ENCODE measurements around the gene TNNI3K.

Gene TNNI3K

DNA sequence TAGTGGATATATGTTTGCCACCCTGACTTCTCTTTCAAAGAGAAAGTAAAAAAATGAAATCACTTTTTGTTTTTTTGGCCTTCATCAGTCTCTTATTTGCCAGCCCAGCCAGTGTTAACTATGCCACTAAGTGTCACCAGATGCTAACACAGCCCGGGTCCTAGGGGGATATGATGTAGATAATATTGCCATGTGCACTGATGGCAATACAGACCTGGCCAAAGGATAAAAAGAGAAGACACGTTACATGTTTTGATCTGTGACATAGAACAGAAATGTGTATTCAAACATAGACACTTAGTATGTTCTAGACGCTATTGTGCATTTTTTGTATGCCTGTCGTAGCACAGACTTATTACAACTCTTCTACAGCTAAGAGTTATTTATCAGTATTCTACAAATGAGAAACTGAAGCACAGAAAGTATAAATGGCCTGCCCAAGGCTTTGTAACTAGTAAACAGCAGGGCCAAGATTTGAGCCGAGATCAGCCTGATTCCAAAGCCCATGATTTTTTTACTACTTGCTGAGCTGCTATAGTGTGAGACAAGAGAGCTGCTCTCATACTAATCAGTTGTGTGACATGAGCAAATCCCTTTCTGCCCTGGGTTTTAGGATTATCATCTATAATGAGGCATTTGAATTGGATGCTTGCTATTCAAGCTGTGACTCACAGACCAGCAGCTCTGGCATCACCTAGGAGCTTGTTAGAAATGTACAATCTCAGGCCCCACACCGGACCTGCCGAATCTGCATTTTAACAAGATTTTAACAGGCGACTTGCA lies 270.9 kb downstream of the TNNI3K start:
- DNase-seq, result peak in 2 of 3 experiments; percentile 34 to 69

DNA sequence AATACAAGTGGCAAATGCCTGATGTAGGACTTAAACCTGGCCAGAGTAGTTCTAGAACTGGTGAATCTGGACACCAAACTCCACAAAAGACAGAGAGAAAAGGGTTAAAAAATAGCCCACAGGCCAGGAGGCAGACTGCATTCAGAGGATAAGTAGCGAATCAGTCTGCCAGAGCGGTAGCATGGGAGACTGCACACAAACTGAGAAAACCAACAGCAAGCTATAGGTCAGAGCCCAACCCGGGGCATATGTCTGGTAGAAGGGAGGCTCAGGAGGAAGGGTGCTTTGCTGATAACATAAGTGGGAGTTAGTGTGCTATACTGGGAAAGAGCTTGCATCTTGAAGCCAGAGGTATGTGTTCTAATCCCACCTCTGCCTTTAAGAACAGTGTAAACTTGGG lies 273.3 kb downstream of the TNNI3K start:
- DNase-seq, result no peak

DNA sequence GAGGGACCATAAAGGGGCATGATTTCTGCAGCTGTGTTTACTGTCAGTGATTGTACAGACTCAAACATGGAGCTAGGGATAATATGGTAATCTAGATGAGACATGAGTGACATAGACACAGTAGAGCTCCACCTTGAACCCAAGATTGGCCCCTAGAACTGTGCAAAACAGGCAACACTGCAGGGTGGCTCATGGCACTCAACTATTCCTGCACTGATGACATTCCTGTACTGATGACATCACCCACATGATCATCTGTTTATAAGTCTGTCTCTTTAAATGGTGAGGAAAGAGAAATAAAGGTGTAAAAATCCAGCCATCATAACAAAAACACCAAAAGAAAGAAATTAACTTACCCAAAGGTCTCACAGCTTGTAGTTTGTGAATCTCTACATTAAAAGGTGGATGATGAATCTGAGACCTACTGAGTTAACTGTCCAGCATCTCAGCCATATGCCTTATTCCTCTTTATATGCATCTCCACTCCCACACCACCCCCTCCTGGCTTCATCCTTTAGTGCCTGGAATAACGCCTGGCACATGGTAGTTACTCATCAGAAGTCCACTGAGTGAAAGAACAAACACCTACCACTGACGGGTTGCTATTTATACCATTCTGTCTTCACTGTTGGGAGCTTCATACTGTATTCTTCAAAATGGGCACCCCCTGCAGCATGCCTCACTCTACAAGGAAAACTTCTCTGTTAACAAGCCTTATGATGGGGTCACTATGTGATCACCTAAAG lies 277.2 kb downstream of the TNNI3K start, which contains the start of gene LRRC53:
Gene LRRC53 (minus strand): TSS at position 442 of the 746 bp plus-strand sequence. CDS start 29,262 bp downstream, outside the sequence.
- no peak for DNase-seq

DNA sequence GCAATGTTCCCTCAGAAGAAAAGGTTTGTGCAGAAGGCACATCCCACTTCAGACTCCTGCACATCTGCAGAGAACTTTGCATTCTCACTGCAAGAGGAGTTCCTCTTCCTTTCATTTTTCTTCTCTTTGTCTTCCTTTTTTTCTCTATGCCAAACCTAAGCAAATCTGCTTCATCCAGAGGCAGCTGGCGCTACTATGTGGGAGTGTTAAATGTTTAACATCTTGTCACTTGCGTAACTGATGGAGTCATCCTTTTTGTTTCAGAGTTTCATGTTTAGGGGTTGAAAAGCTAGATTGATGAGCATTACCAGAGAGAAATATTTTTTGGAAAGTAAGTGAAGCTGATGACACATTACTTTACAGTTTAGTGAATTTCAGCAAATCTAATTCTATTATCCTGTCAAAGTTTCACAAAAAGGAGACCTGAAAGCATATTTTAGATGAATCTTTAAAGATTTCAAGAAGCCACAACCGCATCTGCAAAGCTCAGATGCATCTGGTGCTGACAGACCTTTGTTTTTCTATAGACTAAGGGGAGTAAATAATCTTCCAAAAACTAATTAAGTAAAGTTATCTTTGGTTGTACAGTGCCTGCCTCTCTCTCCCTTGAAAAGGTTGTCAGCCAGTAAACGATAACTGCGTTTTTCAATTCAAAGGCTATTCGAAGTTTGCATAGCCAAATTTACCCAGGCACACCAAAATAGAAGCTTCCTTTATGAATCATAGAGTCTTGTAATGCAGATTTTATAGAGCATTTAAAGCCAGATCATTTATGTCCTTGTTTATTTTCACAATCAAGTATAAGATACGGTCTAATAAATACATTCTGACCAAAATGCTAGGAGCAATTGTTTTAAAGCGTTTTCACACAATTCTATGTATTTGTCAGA lies 278.5 kb downstream of the TNNI3K start:
- no peak for DNase-seq

DNA sequence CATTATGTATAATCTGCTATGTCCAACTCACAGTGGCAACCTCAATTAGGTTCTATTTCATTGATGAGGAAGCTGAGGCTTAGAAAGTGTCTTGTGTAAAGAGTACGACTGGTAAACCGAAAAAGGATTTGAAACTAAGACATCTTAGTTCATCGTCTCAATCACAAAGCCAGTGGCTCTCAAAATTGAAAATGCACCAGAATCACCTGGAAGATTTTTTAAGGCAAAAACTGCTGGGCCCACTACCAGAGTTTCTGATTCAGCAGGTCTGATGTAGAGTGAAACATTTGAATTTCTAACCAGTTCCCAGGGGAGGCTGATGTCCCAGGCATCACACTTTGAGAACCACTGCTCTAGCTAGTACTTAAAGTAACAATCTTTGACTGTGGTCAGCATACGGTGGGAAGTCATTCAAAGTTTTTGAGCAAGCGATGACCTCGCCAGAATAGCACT lies 282.4 kb downstream of the TNNI3K start:
- no peak for DNase-seq

DNA sequence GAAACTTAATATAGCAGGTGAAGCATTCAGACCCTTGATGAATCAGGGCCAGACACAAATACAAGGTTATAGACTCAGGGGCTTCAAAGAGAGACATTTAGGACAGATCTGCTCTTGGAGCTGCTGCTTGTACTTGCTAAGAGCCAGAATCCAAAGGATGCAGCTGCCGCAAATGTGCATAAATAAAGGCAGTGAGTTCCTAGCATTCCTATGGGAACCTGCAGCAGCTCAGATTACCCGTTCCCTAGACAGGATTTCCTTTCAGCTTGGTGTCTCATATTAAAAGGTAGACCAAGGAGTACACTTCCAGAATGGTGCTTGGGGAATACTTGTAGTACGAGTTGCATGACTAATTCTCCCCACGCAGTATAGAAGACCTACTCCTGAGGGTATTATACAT lies 287.0 kb downstream of the TNNI3K start:
- DNase-seq, result peak in 2 of 3 experiments; percentile 9 to 27

DNA sequence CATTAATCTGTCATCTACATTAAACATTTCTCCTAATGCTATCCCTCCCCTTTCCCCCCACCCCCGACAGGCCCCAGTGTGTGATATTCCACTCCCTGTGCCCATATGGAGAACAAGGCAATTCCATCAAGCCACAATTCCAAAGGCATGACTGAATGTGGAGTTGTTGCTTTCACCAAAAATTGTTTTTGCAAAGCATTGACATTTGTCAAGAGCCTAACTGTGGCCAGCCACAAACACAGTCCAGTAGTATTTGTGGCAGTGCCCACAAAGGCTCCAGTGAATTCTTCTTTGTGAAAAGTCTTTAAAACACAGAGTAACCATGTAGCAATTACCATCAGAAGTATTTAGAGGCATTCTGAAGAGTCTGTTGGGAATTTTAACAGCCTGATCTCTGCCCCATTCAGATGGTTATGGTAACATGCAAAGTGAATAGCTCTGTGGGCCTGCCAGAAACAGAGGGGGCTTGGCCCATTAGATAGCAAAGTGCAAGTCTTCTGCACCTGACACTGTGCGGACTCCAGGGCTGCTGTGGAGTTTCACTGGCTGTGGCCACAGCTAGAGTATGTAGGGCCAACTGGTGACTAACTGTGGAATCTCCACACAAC lies 288.8 kb downstream of the TNNI3K start:
- no peak for DNase-seq

DNA sequence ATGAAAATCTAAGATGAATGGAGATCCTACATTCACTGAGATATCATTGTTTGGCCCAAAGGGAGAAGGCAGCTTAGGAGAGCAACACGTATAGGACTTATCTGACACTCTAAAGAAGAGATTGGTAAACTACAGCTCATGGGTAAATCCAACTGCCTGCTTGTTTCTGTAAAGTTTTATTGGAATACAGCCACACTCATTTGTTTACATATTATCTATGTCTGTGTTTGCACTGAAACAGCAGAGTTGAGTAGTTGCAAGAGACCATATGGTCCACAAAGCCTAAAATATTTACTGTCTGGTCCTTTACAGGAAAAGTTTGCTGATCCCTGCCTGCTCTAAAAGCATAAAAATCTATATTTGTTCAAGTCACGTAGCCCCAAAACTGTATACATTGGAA lies 291.5 kb downstream of the TNNI3K start:
- DNase-seq, result no peak

DNA sequence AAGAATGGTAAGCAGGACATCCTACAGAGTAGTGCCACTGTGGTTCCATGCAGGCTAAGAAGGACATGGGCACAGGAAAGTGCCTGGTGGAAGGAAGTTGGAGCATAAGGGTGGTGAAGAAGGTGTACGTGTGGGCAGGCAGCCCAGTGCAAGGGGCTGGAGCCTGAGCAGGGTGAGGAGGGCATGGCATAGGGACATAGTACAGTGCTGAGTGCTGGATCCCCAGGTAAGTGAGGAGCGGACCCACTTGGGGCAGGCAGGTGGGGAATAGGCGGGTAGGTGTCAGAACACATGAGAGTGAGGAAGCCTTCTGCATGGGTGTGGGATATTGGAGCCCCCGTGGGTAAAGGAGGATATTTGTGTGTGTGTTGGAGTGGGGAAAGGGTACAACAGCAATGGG lies 292.9 kb downstream of the TNNI3K start:
- no peak for DNase-seq

DNA sequence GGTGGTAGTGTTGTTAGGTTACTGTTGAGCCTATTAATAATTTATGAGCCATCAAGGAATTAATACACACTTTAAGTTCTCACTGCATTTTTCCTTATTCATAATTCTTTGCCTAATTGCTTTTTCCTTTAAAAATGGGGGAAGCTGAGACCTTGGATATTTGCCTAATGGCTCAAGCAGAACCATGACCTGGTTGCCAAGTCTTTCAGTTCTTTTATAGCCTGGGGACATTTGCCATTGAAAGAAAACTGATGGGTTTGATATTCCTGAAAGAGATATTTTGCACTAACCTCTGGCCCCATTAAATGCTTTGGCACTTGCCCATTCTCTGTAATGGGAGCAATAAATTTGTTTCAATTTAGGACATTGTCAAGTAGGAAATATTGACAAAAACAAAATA lies 295.7 kb downstream of the TNNI3K start:
- peak in 1 of 3 experiments; percentile 62 for DNase-seq

DNA sequence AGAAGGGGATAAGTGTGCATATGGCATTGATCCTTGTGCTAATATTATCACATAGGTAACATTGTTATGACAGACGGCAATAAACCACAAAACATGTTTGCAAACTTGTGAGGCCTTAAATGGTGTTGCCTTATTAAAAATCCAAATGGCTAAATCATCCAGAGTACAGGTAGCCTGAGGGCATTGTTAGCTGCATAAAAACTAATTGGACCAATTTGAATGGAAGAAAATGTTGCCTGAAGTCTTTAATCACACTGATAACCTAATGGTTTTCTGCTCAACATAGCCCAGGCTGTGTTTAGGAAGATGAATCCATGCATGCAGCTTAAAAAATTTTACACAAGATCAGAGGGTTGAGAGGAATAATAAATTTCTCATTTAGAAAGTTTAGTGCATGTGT lies 296.6 kb downstream of the TNNI3K start:
- peak in 2 of 3 experiments; percentile 62 to 93 for DNase-seq

DNA sequence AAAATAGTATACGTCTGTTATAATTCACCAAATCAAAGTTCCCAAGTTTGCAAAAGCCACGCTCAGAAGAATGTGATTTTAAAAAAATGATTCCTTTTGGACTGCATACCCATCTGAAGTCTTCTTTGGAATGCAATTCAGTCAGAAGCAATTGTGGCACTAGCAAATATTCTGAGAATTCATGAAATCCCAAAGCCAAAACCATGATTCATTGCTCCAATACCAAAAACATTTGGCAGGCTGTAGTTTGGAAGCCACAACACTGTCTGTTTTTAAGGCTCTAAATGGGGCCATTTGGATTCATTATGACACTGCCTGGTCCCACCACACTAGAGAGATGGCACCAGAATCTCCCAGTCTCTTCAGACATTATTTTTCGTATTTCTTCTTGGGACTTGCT lies 299.1 kb downstream of the TNNI3K start:
- no peak for DNase-seq

DNA sequence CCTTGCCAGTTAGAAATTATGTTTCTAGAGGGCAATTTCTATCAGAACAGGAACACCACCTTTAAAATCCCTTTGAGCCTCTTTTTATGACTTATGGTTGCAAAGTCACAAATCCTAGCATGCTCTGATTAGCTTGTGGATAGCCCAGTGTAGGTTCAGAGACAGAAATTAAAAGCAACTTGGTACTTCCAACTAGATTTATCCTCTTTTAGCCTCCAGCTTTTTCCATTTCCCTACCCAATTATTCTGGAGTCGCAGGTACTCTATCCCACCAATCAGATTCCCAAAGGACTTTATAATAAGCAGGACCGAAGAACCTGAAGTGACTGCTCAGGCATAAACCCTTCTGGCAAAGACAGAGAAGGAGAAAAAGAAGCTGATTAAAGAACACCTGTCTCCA lies 310.6 kb downstream of the TNNI3K start:
- DNase-seq, result no peak

DNA sequence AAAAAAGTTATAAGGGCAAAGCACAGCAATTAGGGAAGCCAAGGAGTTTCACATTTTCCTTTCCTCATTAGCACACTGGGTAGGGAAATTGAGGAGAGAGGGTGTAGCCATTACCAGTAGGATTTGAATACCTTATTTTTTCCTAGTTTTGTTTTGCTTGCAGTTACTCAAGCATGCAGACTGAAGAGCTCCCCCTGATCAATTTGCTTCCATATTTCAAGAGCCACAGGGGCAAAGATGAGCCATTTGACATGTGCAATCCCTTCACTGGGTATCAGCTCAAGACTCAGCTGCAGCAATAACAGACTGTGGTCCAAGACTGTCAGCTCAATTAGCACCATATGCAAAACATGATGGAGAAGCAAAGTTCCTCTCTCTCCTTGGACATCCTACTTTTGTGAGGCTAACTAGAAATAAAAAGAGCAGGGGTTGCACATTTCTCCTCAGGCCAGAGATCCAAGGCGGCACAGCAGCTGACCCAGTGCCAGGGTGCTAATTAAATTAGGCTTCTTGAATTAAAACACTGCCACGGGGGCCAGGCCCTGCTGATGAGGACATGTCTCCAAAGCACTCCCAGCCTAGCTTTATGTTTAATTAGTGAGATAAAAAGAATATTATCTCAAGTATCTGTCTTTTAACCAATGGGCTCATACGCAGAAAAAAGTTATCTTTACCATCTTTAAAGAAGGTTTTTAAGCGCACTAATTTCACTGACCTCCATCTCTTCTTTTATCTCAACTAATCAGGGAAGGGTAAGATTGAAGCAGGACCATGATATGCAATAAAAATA lies 314.0 kb downstream of the TNNI3K start:
- peak in 1 of 3 experiments; percentile 26 for DNase-seq

DNA sequence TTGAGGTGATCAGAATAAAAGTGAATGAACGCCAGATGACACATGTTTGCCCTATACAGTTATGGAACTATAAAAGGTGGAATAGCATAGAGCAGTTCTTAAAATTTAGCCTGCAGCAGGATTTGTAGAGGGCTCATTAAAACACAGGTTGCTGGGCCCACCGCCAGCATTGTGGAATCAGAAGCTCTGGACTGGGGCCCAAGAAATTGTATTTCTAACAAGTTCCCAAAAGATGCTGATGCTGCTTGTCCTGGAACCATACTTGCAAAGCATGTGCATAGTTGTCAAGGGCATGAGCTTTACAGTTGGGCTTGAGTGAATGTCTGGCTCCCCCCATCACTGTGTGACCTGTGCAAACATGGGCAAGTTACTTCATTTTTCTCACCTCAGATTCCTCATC lies 314.7 kb downstream of the TNNI3K start:
- no peak for DNase-seq

DNA sequence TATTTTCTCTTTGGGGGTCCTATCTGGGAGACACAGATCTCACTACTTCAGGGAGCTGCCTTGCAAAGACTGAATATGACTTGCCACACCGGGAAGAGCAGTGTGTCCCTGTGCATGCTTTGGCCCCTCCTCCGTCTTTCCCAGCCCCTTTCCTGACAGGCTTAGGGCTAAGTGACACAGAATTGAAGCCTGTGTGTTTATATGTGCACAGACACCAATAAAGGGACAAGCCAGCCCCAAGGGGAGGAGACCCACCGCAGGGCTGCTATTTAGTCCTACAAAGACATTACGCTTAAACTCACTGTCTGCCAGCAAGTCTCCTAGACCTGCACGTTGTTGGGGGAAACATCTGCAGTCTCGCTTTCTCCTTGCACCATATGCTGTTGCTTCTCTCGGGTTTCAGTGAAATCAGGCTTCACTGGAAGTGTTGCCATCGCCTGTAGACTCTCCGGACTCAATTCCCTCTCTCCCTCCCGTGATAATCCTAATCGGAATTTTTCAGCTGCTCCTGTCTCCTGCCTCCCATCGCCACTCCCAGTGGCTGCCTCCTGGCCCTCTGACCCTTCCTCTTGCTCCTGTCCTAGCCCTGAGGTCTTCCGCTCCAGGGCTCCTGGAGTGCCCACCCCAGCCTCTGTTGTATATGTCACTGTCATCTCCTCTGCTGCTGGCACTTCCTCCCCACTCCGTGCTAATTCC lies 335.8 kb downstream of the TNNI3K start:
- no peak for DNase-seq

DNA sequence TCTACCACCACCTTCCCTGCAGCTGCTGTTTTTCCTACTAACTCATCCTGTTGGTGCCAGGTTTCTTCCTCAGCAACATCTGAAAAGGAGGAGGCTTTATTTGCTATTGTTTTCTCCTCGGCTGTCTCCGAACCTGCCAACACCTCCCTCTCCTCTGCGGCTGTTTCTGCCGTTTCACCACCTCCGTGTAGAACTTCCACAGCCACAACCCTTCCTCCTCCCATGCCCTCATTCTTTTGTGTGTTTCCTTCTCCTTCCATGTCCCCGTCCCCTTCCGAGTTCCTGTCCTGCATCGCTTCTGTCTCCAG lies 336.3 kb downstream of the TNNI3K start:
- no peak for DNase-seq

DNA sequence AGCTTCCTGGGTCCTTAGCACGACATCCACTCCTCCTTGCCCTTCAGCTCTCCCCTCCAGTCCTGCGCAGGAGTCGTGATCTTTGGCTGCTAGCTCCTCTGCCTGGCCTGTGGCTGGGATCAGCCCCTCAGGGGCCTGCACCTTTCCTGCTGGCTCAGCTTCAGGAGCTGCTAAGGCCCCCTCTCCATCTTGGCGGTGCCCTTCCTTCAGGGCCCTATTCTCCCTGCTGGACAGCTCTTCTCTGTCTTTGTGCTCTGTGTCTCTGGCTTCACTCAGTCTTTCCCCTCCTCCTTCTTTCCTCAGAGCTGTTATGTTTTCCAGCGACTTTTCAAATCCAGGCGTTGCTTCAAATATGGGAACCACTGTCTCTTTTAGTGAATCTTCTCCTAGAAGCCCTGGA lies 336.7 kb downstream of the TNNI3K start:
- DNase-seq, result no peak

DNA sequence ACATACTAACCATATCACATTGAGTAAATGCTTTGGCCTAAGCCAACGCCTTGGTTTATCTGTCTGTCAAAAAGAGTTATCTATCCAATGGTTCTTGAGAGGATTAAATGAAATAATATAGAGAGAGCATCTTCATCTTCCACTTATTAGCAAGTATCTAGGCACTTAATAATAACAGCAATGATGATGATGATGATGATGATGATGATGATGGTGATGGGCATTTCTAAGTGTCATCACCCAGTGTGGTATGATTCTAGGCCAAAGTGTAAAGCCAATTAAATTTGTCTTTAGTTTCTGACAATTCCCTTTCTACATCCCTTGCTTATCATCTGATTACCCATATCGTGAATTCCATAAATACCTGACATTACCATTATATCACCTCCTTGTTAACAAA lies 342.9 kb downstream of the TNNI3K start:
- no peak for DNase-seq

DNA sequence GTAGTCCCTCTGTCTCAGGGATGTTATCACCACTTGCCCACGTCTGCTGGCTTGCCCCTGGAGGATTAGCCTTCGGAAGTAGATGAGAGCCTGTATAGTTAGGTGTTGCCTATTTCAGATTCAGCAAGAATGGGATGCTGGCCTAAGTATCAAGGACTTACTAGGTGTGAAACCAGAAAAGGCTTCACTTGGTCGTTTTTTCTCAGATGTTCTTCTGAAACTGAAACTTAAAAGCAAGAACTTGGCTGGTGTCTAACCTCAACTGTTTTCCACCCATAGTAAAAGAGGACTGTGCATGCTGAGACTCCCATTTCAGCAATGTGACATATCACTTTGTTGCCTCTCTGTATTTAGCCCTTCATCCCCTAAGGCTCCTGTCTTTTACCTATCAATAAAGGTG lies 344.2 kb downstream of the TNNI3K start:
- no peak for DNase-seq

DNA sequence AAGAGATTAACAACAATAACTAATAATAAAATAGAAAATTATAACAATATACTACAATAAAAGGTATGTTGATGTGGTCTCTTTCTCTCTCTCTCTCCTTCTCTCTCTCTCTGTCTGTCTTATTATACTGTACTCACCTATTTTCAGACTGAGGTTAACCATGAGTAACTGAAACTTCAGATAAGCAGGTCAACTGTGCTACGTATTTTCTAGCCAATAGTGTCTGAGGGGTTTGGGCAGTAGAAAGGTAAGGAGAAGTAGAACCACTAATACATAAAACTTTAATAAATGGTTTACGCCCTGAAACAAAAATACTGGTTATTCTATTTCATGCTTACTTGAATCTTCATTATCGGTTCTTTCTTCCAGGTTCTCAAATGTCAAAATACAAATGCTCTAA lies 348.2 kb downstream of the TNNI3K start:
- DNase-seq, result no peak
